Fibroblast of lung (primary cell): Measurements from ENCODE around the gene SHISAL1. TPM values are rescaled to one million over a fixed set of nuclear protein-coding genes. Genes with fewer than 3 reads are reported as not detected.

Experiments used
- DNase-seq, 2 donors: peaks; one replicate each; pipeline versions ENCODE4 v3.0.0 to v3.0.0-alpha.2; 2010; ENCODE audit warnings: low read depth in 2 of 2
- H2AFZ ChIP-seq: 2 replicates; pipeline ENCODE4 v1.5.1; 2012; ENCODE audit warnings: low read length, control low read depth, inconsistent platforms
- H3K27ac ChIP-seq: 2 replicates; pipeline ENCODE4 v1.5.1; 2011; ENCODE audit warnings: low read length, control low read depth; ENCODE audit not compliant: insufficient read depth
- H3K27me3 ChIP-seq: 2 replicates; pipeline ENCODE4 v1.5.1; 2011; ENCODE audit warnings: mild to moderate bottlenecking, low read length; ENCODE audit not compliant: control insufficient read depth, insufficient read depth
- H3K36me3 ChIP-seq: 2 replicates; pipeline ENCODE4 v1.5.1; 2011; ENCODE audit warnings: low read length; ENCODE audit not compliant: control insufficient read depth, insufficient read depth
- H3K4me1 ChIP-seq: 2 replicates; pipeline ENCODE4 v1.5.1; 2011; ENCODE audit warnings: low read length; ENCODE audit not compliant: control insufficient read depth, insufficient read depth; ENCODE audit errors: extremely low read depth
- H3K4me2 ChIP-seq: 2 replicates; pipeline ENCODE4 v1.5.1; 2011; ENCODE audit warnings: low read length, control low read depth; ENCODE audit not compliant: insufficient read depth; ENCODE audit errors: extremely low read depth
- H3K4me3 ChIP-seq, 4 experiments: fragments of 200-600 bp in 1 of 4; sonication (generic) in 1 of 4; replicated peaks in 1 of 4; 2 replicates each; pipeline ENCODE4 v1.5.1; 2011 to 2016; ENCODE audit warnings: low read length in 4 of 4, low read depth in 3 of 4, mild to moderate bottlenecking in 3 of 4, control low read depth in 2 of 4, inconsistent platforms in 1 of 4, mixed read lengths in 1 of 4; ENCODE audit not compliant: insufficient read depth in 1 of 4; ENCODE audit errors: control extremely low read depth in 1 of 4
- H3K79me2 ChIP-seq: 2 replicates; pipeline ENCODE4 v1.5.1; 2012; ENCODE audit warnings: mild to moderate bottlenecking, low read length, inconsistent platforms; ENCODE audit not compliant: control insufficient read depth, insufficient read depth
- H3K9ac ChIP-seq: 2 replicates; pipeline ENCODE4 v1.5.1; 2011; ENCODE audit warnings: mild to moderate bottlenecking, low read length, control low read depth; ENCODE audit not compliant: insufficient read depth
- H3K9me3 ChIP-seq: 2 replicates; pipeline ENCODE4 v1.5.1; 2012; ENCODE audit warnings: low read depth, low read length; ENCODE audit not compliant: control insufficient read depth, insufficient read depth
- H4K20me1 ChIP-seq: 2 replicates; pipeline ENCODE4 v1.5.1; 2011; ENCODE audit warnings: low read length; ENCODE audit not compliant: control insufficient read depth, insufficient read depth; ENCODE audit errors: extremely low read depth
- CTCF ChIP-seq, 2 donors: IDR thresholded peaks in 1 of 2; conservative IDR thresholded peaks in 1 of 2; 1 replicate in 1 of 2; 2 replicates in 1 of 2; pipeline ENCODE4 v1.5.1; 2011 to 2012; ENCODE audit warnings: low read length in 2 of 2, control low read depth in 1 of 2, inconsistent platforms in 1 of 2, low read depth in 1 of 2, mild to moderate bottlenecking in 1 of 2
- EZH2 ChIP-seq: IDR thresholded peaks from 2 replicates; pipeline ENCODE4 v1.5.1; 2012; ENCODE audit warnings: low read length, control low read depth, mild to moderate bottlenecking; ENCODE audit errors: missing control alignments
- polyA plus RNA-seq, 2 donors: library from polyadenylated mRNA; depleted of rRNA in 1 of 2; stranded (reverse) in 1 of 2; unstranded in 1 of 2; fragments of >200 nt; gene quantifications; 2 replicates each; pipeline ENCODE4 v1.2.1, GENCODE V29; 2011 to 2012; ENCODE audit warnings: missing spikeins in 1 of 2
- total RNA-seq: library from RNA; depleted of rRNA; stranded (reverse); fragments of >200 nt; gene quantifications from 2 replicates; pipeline ENCODE4 v1.2.1, GENCODE V29; 2014

SHISAL1 gene
- total and polyA plus RNA-seq, 2 donors (not counting 1 experiment from before 2014, with no cell fraction given) = 0.73 to 3.5 TPM

- TF ChIP-seq CTCF (conservative IDR thresholded peaks at IDR 0.05 in 1 of 2, IDR thresholded peaks at IDR 0.05 in 1 of 2; ENCODE audit: low read depth in 1 of 2, low read length in 2 of 2) = no peak
- no peaks in the 10 kb centered on the region for H4K20me1 ChIP-seq
Observed at GRCh38 chr22:44276706-44277356, 35.9 kb downstream of the SHISAL1 start.

GRCh38 chr22:44276041-44276440 is 36.7 kb downstream of the SHISAL1 start:
- no peaks in the 10 kb centered on the region for H3K27me3 ChIP-seq
- no peaks in the 10 kb centered on the region for H3K9me3 ChIP-seq
- H3K4me1 ChIP-seq = no peaks in the 10 kb centered on the region
- no peak overlapping the region for H3K4me3 ChIP-seq
- H4K20me1 ChIP-seq = no peaks in the 10 kb centered on the region
- H3K79me2 ChIP-seq = no peaks in the 10 kb centered on the region
- no peak overlapping the region for H3K4me2 ChIP-seq
- no peak overlapping the region for H3K27ac ChIP-seq
- DNase-seq = no peak
- TF ChIP-seq EZH2 = no peak
- TF ChIP-seq CTCF (conservative IDR thresholded peaks at IDR 0.05 in 1 of 2, IDR thresholded peaks at IDR 0.05 in 1 of 2; ENCODE audit: low read depth in 1 of 2, low read length in 2 of 2) = no peak
- H2AFZ ChIP-seq = no peak overlapping the region
- no peaks in the 10 kb centered on the region for H3K36me3 ChIP-seq
- no peak overlapping the region for H3K9ac ChIP-seq

More at GRCh38 chr22:44276706-44277356, 35.9 kb downstream of the SHISAL1 start:
- H3K79me2 ChIP-seq = no peaks in the 10 kb centered on the region
- H3K4me2 ChIP-seq = no peak overlapping the region
- H3K4me1 ChIP-seq = no peaks in the 10 kb centered on the region
- no peaks in the 10 kb centered on the region for H3K27me3 ChIP-seq
- H3K27ac ChIP-seq = no peak overlapping the region
- no peaks in the 10 kb centered on the region for H3K9me3 ChIP-seq
- H3K9ac ChIP-seq = no peak overlapping the region
- H2AFZ ChIP-seq = no peak overlapping the region
- DNase-seq = no peak
- H3K4me3 ChIP-seq = no peak overlapping the region
- no peaks in the 10 kb centered on the region for H3K36me3 ChIP-seq

GRCh38 chr22:44275631-44275995 is 37.1 kb downstream of the SHISAL1 start:
- Histone ChIP-seq H2AFZ (no peak overlapping the region), H3K27ac (no peak overlapping the region), H3K36me3 (no peaks in the 10 kb centered on the region)

More at GRCh38 chr22:44275631-44275995, 37.1 kb downstream of the SHISAL1 start:
- no peak overlapping the region for H3K9ac ChIP-seq
- H3K9me3 ChIP-seq = no peaks in the 10 kb centered on the region
- no peak overlapping the region for H3K4me3 ChIP-seq
- DNase-seq = no peak
- no peaks in the 10 kb centered on the region for H3K79me2 ChIP-seq
- no peaks in the 10 kb centered on the region for H4K20me1 ChIP-seq
- no peak overlapping the region for H3K4me2 ChIP-seq
- TF ChIP-seq EZH2 (no peak), CTCF (conservative IDR thresholded peaks at IDR 0.05 in 1 of 2, IDR thresholded peaks at IDR 0.05 in 1 of 2; ENCODE audit: low read depth in 1 of 2, low read length in 2 of 2) (no peak)
- H3K27me3 ChIP-seq = no peaks in the 10 kb centered on the region
- H3K4me1 ChIP-seq = no peaks in the 10 kb centered on the region
